Activated CD4-positive, alpha-beta T cell treated with anti-CD3 and anti-CD28 coated beads, Interleukin-2, amount 50 U/mL, for 4 hours (primary cell): ENCODE data around the gene PRDX5.

Source experiments
- DNase-seq, 2 experiments: peaks; one replicate each; pipeline ENCODE4 v3.0.0-alpha.2; 2020

Gene PRDX5

DNA sequence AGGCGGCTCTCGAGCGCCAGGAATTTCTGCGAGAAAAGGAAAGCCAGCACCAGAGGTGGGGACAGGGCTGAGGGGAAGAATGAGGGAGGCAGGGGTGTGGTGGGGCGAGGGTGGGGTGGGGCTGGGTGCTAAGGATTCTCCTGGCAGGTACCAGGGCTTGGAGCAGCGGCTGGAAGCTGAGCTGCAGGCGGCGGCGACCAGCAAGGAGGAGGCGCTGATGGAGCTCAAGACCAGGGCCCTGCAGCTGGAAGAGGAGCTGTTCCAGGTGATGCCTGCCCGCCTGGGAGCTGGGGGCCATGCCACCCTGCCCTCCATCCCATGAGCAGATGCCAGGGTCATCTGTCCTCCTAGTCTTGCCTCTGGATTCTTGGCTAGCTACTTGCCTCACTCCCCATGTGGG is 31.5 kb downstream of the PRDX5 start:
- DNase-seq: no peak

- DNase-seq: no peak
These were observed 33.3 kb downstream of the PRDX5 start for GRCh38 chr11:64351136-64351631.

DNA sequence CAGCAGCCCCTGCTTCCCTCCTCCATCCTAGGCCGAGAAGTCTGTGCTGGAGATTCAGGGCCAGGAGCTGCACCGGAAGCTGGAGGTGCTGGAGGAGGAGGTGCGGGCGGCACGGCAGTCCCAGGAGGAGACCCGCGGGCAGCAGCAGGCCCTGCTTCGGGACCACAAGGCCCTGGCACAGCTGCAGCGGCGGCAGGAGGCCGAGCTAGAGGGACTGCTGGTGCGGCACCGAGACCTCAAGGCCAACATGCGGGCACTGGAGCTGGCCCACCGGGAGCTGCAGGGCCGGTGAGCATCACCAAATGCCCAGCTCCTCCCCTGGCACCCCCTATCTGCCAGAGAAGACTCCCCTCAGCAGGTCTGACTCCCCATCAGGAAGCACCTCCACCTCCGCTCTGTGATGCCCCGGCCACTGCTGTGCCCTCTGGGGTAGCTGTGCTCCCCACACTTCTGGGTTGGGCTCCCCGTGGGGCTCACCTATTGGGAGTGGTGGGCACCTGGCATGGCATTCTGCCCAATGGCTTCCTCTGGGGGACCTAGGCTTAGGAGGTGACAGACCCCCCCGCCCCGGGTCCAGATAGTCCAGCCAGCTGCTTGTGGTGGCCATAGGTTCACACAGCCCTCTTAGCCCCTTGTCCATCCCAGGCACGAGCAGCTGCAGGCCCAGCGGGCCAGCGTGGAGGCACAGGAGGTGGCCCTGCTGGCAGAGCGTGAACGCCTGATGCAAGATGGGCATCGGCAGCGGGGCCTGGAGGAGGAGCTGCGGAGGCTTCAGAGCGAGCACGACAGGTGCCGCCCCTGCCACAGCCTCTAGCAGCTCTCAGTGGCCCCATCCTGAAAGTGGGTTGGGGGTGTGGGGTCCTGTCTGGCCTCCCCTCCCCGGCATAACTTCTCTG is 34.4 kb downstream of the PRDX5 start:
- no peak for DNase-seq

GRCh38 chr11:64352995-64353714 is 35.2 kb downstream of the PRDX5 start:
- DNase-seq: no peak

DNA sequence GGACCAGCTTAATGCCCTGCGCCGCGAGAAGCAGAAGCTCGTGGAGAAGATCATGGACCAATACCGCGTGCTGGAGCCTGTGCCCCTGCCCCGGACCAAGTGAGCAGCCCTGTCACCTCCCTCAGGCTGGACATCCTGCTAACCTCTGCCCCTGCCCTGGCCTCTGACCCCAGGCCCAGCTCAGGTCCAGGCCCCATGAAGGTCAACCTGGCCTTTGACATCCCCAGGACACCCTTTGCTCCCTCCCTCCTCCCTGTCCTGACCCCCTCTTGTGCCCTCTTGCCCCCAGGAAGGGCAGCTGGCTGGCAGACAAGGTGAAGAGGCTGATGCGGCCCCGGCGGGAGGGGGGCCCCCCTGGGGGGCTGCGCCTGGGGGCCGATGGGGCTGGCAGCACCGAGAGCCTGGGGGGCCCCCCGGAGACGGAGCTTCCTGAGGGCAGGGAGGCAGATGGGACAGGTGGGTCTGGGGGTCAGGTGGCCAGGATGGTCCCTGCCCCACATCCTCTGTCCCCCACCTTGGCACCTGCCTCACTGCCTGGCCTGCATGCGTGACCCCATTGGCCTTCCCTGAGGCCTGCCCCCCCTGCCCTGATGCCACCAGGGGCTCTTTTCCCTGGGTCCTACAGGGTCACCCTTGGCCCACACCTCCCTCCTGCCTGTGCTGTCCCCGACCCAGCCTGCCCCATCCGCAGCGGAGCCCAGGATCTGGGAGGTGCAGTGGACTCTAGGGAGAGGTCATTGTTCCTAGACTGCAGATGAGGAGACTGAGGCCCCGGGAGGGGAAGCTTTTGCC is 36.0 kb downstream of the PRDX5 start:
- no peak for DNase-seq

GRCh38 chr11:64355078-64355940 is 37.4 kb downstream of the PRDX5 start:
- DNase-seq: no peak

- no peak for DNase-seq
These were observed 38.8 kb downstream of the PRDX5 start for GRCh38 chr11:64356498-64357411.

- DNase-seq: no peak
These were observed 39.5 kb downstream of the PRDX5 start for GRCh38 chr11:64357446-64357845.

- no peak for DNase-seq
These were observed 40.1 kb downstream of the PRDX5 start for GRCh38 chr11:64357904-64358535.

DNA sequence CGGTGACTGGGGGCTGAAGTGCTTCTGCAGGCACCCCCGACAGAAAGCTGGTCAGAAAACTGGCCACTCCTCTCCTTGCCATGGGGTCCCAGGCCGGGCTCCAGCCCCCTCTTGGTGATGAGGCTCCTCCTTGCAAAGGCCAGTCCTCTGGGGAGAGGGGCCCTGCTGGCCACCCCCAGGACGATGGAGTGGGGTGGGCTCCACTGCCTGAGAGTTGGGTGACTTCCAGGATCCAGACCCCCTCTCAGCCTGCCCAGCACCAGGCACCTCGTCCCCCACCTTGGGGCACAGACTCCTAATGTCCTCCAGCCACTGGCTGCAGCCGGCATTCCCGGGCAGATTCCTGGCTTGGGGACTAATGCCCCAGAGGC is 40.6 kb downstream of the PRDX5 start:
- no peak for DNase-seq

DNA sequence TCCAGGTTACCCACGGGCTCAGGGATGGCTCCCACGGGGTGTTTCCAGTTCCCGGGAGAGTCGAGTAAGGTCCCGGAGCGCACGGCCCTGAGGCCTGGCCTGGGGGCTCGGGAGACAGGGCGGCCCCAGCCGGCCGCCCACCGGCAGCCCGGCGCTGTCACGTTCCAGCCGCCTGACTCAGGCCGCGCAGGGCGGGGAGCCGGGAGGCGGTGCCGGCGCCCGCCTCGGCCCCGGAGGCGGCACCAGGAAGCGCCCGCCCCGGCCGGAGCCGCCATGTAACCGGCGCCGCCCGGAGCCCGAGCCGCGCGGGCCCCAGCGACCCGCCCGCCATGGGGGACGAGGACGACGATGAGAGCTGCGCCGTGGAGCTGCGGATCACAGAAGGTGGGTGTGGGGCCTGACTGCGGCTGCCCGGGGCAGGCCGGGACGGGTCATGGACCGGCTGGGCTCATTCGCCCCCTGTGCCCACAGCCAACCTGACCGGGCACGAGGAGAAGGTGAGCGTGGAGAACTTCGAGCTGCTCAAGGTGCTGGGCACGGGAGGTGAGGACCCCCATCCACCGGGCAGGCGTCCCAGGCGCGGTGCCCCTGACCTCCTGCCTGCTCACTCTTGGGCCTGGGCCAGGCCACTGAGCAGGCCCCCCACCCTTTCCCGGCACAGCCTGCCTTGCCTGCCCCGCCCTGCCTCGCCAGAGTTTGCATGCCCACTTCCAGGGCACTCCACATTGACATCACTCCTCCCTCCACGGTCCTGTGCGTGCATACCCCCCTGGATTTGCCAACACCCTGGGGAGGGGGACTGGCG is 41.2 kb downstream of the PRDX5 start, which contains the start of gene RPS6KA4:
RPS6KA4 (plus strand) TSS at position 256 of the 805 bp plus-strand sequence; CDS start at position 330, 74 bp downstream.
- no peak for DNase-seq

- no peak for DNase-seq
These were observed 42.0 kb downstream of the PRDX5 start for GRCh38 chr11:64359712-64360445.

DNA sequence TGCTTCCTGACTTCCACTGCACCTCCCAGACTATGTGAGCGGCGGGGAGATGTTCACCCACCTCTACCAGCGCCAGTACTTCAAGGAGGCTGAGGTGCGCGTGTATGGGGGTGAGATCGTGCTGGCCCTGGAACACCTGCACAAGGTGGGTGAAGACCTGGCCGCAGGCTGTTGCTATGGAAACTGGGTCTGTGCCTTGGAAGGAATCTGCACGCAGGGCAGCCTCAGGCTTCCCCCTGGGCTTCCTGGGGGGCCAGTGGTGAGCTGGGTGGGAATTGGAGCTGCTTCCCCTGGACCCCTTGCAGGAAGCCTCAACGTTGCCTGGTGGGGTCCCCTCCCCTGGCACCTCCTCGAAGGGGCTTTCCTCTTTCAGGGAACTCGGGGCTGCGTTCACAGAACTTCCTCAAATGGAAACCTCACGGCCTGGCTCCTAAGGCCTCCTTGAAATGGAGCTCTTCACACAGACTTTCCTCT is 42.6 kb downstream of the PRDX5 start:
- DNase-seq: no peak

GRCh38 chr11:64361659-64362058 is 43.7 kb downstream of the PRDX5 start:
- DNase-seq: no peak

GRCh38 chr11:64362339-64362738 is 44.4 kb downstream of the PRDX5 start:
- DNase-seq: no peak

DNA sequence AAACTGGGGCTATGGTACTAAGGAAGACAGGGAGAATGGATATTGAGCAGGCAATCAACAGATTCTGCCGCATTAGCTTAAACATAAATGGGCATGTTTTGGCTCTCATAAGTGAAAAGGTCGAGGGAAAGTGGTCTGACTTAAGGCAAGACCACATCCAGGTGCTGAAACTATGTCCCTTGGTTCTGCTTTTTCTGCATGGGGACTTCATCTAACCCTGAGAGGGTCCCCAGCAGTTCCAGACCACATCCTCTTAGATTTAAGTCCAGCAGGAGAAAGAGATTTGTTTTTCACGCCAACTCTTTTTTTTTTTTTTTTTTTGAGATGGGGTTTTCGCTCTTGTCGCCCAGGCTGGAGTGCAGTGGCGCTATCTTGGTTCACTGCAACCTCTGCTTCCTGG is 46.5 kb downstream of the PRDX5 start:
- DNase-seq: no peak

DNA sequence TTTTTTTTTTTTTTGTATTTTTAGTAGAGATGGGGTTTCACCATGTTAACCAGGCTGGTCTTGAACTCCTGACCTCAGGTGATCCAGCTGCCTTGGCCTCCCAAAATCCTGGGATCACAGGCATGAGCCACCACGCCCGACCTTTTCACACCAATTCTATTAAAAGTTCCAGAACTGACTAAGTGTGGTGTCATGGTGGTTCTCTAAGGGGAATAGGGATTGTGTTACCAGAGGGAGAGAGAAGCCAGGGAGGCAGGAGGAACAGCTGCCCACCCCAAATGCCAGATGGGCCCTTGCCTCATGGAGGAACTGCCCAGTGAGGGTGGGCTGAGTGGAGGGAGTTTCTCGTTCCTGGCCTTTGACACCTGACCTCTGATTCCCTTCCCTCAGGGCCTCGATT is 47.0 kb downstream of the PRDX5 start:
- DNase-seq: no peak

DNA sequence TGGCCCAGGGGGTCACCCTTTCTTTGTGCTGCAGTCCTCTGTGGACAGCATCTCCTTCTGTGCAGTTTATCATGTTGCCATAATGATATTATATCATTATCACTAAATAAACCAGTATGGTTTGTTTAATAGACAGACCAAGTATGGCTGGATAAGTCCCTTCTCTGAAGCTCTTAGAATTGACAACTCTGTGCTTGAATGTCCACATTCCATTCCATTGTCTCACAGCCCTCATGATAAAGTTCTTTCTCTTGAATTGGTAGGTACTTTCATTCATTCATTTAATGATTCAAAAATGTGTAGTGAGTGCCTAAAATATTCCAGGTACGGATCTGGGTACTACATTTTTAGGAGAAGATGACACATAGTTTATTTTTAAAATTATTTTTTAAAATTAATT is 48.8 kb downstream of the PRDX5 start:
- DNase-seq: no peak
